ENCODE data around the gene PTPRN2.

DNA sequence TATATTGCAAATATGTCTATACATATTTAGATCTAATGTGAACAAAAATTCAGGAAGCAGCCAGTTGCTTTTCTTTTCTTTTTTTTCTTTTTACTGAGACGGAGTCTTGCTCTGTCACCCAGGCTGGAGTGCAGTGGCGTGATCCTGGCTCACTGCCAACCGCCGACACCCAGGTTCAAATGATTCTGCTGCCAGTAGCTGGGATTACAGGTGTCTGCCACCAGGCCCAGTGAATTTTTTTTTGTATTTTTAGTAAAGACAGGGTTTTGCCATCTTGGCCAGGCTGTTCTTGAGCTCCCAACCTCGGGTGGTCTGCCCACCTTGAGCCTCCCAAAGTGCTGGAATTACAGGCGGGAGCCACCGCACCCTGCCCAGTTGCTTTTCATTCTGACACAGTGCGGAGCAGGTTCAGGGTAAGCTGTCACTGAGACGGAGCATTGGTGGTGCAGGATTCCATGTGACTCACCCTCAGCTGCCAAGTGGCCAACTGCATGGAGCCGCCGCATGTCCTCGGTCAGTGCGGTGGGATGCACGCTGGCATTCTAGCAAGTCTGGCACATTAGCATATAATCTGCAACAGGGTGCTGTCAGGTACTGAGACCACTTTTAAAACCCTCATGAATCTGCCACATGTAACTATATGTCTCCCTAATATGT is 888.1 kb downstream of the PTPRN2 start:
- TF ChIP-seq, protein P1, sequence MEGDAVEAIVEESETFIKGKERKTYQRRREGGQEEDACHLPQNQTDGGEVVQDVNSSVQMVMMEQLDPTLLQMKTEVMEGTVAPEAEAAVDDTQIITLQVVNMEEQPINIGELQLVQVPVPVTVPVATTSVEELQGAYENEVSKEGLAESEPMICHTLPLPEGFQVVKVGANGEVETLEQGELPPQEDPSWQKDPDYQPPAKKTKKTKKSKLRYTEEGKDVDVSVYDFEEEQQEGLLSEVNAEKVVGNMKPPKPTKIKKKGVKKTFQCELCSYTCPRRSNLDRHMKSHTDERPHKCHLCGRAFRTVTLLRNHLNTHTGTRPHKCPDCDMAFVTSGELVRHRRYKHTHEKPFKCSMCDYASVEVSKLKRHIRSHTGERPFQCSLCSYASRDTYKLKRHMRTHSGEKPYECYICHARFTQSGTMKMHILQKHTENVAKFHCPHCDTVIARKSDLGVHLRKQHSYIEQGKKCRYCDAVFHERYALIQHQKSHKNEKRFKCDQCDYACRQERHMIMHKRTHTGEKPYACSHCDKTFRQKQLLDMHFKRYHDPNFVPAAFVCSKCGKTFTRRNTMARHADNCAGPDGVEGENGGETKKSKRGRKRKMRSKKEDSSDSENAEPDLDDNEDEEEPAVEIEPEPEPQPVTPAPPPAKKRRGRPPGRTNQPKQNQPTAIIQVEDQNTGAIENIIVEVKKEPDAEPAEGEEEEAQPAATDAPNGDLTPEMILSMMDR (conservative IDR thresholded peaks at IDR 0.05 in 1 of 2, IDR thresholded peaks at IDR 0.05 in 1 of 2; ENCODE audit: low read depth in 1 of 2, low read length in 2 of 2), result no peak
- TF ChIP-seq EZH2 (IDR thresholded peaks at IDR 0.05; ENCODE audit: low read length, missing control alignments), result no peak

Data from fibroblast of lung (primary cell).